Smooth muscle cell (in vitro differentiated cells): Measurements from ENCODE around the gene RNU6-1. TPM values are rescaled to one million over a fixed set of nuclear protein-coding genes. Genes with fewer than 3 reads are reported as not detected.

Source experiments
- DNase-seq: peaks from one replicate; lab custom pipeline; 2025; ENCODE audit not compliant: unreplicated experiment; lab: John Stamatoyannopoulos, UW
- H2AFZ ChIP-seq: fragments of 200-600 bp; sonication (generic); 2 replicates; pipeline ENCODE4 v1.6.0; 2016; ENCODE audit warnings: antibody characterized with exemption, low read depth, mild to moderate bottlenecking
- H3F3A ChIP-seq: fragments of 200-600 bp; sonication (generic); 2 replicates; pipeline ENCODE4 v1.6.0; 2017; ENCODE audit warnings: antibody characterized with exemption, low read depth
- H3K27ac ChIP-seq: fragments of 200-600 bp; sonication (generic); 2 replicates; pipeline ENCODE4 v1.5.1; 2016; ENCODE audit warnings: low read depth, mild to moderate bottlenecking
- H3K27me3 ChIP-seq: fragments of 200-600 bp; sonication (generic); 2 replicates; pipeline ENCODE4 v1.6.1; 2016; ENCODE audit warnings: low read depth, mild to moderate bottlenecking
- H3K36me3 ChIP-seq: fragments of 200-600 bp; sonication (generic); 2 replicates; pipeline ENCODE4 v1.5.1; 2016; ENCODE audit warnings: low read depth
- H3K4me1 ChIP-seq: fragments of 200-600 bp; sonication (generic); 2 replicates; pipeline ENCODE4 v1.5.1; 2016; ENCODE audit warnings: low read depth
- H3K4me2 ChIP-seq: fragments of 200-600 bp; sonication (generic); 2 replicates; pipeline ENCODE4 v1.6.0; 2016; ENCODE audit warnings: mild to moderate bottlenecking
- H3K4me3 ChIP-seq: fragments of 200-600 bp; sonication (generic); 2 replicates; pipeline ENCODE4 v1.5.1; 2016; ENCODE audit warnings: mild to moderate bottlenecking
- H3K79me2 ChIP-seq: fragments of 200-600 bp; sonication (generic); 2 replicates; pipeline ENCODE4 v1.6.0; 2016; ENCODE audit warnings: low read depth, mild to moderate bottlenecking
- H3K9ac ChIP-seq: fragments of 200-600 bp; sonication (generic); 2 replicates; pipeline ENCODE4 v1.6.0; 2016; ENCODE audit warnings: low read depth
- H3K9me3 ChIP-seq: fragments of 200-600 bp; sonication (generic); replicated peaks from 2 replicates; pipeline ENCODE4 v1.5.1; 2016; ENCODE audit warnings: low read depth
- H4K20me1 ChIP-seq: fragments of 200-600 bp; sonication (generic); 2 replicates; pipeline ENCODE4 v1.6.0; 2016; ENCODE audit warnings: low read depth
- CTCF ChIP-seq: fragments of 200-600 bp; sonication (generic); IDR thresholded peaks from 2 replicates; pipeline ENCODE4 v1.5.1; 2017; ENCODE audit warnings: borderline replicate concordance, mild to moderate bottlenecking, antibody characterized with exemption; ENCODE audit not compliant: insufficient read depth, poor library complexity, severe bottlenecking
- WGBS: methylation state at CpG from one replicate; pipeline ENCODE4 v1.1.7; 2016; ENCODE audit warnings: low lambda C conversion rate; 5-methylcytosine and 5-hydroxymethylcytosine counted together
- polyA plus RNA-seq: library from polyadenylated mRNA; unstranded; fragments of >200 nt; fragmentation: Nextera tagmentation; extraction: Ambion mirVana; gene quantifications from 2 replicates; pipeline ENCODE4 v1.2.1, GENCODE V29; 2016
- total RNA-seq: library from RNA; depleted of rRNA; stranded (reverse); fragments of >200 nt; gene quantifications from 2 replicates; pipeline ENCODE4 v1.2.3, GENCODE V29; 2014

The RNU6-1 gene
- total and polyA plus RNA-seq, 2 experiments from 2014 or later: not detected

DNA sequence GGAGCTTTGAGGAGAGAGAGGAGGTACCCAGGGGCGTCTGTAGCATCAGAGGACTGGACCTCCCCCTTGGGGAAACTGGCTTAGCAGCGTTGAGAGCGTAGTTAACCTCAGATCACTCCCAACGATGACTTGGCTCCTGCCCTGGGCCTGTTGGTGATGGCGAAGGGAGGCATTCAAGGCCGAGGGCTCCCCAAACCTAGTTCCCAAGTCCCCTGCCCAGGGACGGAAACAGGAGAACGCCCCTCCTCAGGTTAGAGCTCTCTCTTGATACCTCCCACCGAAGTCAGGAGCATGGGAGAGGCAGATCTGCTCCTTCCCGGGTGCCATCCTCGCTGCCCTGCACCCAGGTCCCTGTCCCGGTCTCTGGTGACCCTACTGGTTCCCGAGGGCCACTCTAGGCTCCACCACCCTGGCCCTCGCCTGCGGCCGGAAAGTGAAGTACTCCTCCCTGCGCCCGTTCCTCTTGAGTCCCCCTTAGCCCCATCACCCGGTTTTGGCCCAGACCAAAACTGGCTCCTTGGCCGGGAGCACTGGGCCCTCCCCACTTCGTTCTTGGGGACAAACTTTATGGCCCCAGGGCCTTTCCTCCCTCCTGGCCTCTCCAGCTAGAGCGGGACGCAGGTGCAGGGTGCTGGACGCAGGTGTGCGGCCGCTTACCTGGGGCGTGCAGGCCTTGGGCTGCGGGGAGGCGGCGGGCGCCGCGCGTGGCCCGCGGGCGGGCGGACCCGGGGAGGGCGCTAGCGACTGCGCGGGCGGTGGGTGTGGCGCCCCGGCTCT is 17.1 kb downstream of the RNU6-1 start:
- H3K4me2 ChIP-seq: no peak overlapping the region
- H3K9me3 ChIP-seq: no peaks in the 10 kb centered on the region
- no peak overlapping the region for H2AFZ ChIP-seq
- H3K36me3 ChIP-seq: no peaks in the 10 kb centered on the region
- no peak overlapping the region for H3K27ac ChIP-seq
- no peaks in the 10 kb centered on the region for H4K20me1 ChIP-seq
- no peaks in the 10 kb centered on the region for H3K4me1 ChIP-seq
- H3K27me3 ChIP-seq: peaks cover 99% of the 10 kb centered on the region
- no peak for TF ChIP-seq CTCF
- no peaks in the 10 kb centered on the region for H3K79me2 ChIP-seq
- H3F3A ChIP-seq: no peaks in the 10 kb centered on the region
- H3K4me3 ChIP-seq: no peak overlapping the region
- DNase-seq: no peak
- WGBS: 11% methylated on average over 26 of the region's 46 CpGs
- no peak overlapping the region for H3K9ac ChIP-seq

GRCh38 chr15:67821784-67822440 is 17.9 kb downstream of the RNU6-1 start:
- no peak for DNase-seq
- Histone ChIP-seq H3F3A (no peaks in the 10 kb centered on the region), H3K27ac (no peak overlapping the region), H3K27me3 (peaks cover 99% of the 10 kb centered on the region), H3K4me2 (no peak overlapping the region), H3K79me2 (no peaks in the 10 kb centered on the region), H3K4me1 (no peaks in the 10 kb centered on the region), H2AFZ (no peak overlapping the region), H3K36me3 (no peaks in the 10 kb centered on the region), H3K9ac (no peak overlapping the region), H3K4me3 (no peak overlapping the region), H3K9me3 (no peaks in the 10 kb centered on the region), H4K20me1 (no peaks in the 10 kb centered on the region)
- 7% methylated on average over 43 of the region's 43 CpGs for WGBS
- TF ChIP-seq CTCF: no peak

GRCh38 chr15:67820992-67821783 is 18.7 kb downstream of the RNU6-1 start:
- no peak overlapping the region for H3K9ac ChIP-seq
- H3K4me2 ChIP-seq: no peak overlapping the region
- peak; percentile 26 for DNase-seq
- H3K4me1 ChIP-seq: no peaks in the 10 kb centered on the region
- no peak for TF ChIP-seq CTCF
- no peaks in the 10 kb centered on the region for H3K79me2 ChIP-seq
- no peaks in the 10 kb centered on the region for H3K36me3 ChIP-seq
- no peak overlapping the region for H3K4me3 ChIP-seq
- H3K9me3 ChIP-seq: no peaks in the 10 kb centered on the region
- H3F3A ChIP-seq: no peaks in the 10 kb centered on the region
- no peak overlapping the region for H2AFZ ChIP-seq
- peaks cover 97% of the 10 kb centered on the region for H3K27me3 ChIP-seq
- no peak overlapping the region for H3K27ac ChIP-seq
- 14% methylated on average over 36 of the region's 39 CpGs for WGBS
- H4K20me1 ChIP-seq: no peaks in the 10 kb centered on the region
